K562 (cell line): Measurements from ENCODE around the gene C2orf42. TPM values are rescaled to one million over a fixed set of nuclear protein-coding genes. Genes with fewer than 3 reads are reported as not detected.
A peak's percentile ranks its signal among the peaks of the same experiment; 100 is the strongest.

Experiments used
- BRD9 ChIP-seq: fragments of 450-650 bp; IDR thresholded peaks from 2 replicates; pipeline ENCODE4 v1.6.1; 2018; ENCODE audit warnings: low read depth; ENCODE audit not compliant: partially characterized antibody
- CTBP1 ChIP-seq: fragments of 450-650 bp; IDR thresholded peaks from 2 replicates; pipeline ENCODE4 v1.6.1; 2016; ENCODE audit warnings: borderline replicate concordance
- CTCFL ChIP-seq: IDR thresholded peaks from 2 replicates; pipeline ENCODE4 v1.6.1; 2011; ENCODE audit warnings: borderline replicate concordance, low read depth, mild to moderate bottlenecking, moderate library complexity, low read length; ENCODE audit not compliant: insufficient read depth, poor library complexity, severe bottlenecking
- E2F3 ChIP-seq: fragments of 250-450 bp; sonication (Bioruptor Pico); IDR thresholded peaks from 2 replicates; pipeline ENCODE4 v1.4.0; 2020; ENCODE audit warnings: mild to moderate bottlenecking
- EHMT2 ChIP-seq: fragments of 450-650 bp; IDR thresholded peaks from 2 replicates; pipeline ENCODE4 v1.6.1; 2018; ENCODE audit warnings: antibody characterized with exemption
- FOSL1 ChIP-seq: fragments of 200-800 bp; sonication (Bioruptor generic); conservative IDR thresholded peaks from 2 replicates; pipeline ENCODE4 v1.6.1; 2016; ENCODE audit warnings: missing genetic modification characterization, missing compliant biosample characterization
- HDAC8 ChIP-seq: fragments of 450-650 bp; IDR thresholded peaks from 2 replicates; pipeline ENCODE4 v1.6.1; 2016; ENCODE audit warnings: mild to moderate bottlenecking, missing genetic modification characterization, moderate library complexity, missing compliant biosample characterization
- HEY1 ChIP-seq: fragments of 250-450 bp; sonication (Bioruptor Pico); IDR thresholded peaks from 2 replicates; pipeline ENCODE4 v1.5.0; 2020; ENCODE audit warnings: mild to moderate bottlenecking, moderate library complexity, borderline replicate concordance
- PHF8 ChIP-seq: fragments of 200-600 bp; sonication (generic); IDR thresholded peaks from 2 replicates; pipeline ENCODE4 v1.6.1; 2012; ENCODE audit warnings: mixed run types, mild to moderate bottlenecking, inconsistent platforms, low read length, moderate library complexity, borderline replicate concordance
- USF2 ChIP-seq: sonication (generic); formaldehyde crosslinking; IDR thresholded peaks from 2 replicates; pipeline ENCODE4 v1.5.0; 2020; ENCODE audit warnings: missing genetic modification reagents
- ZNF311 ChIP-seq: fragments of 250-450 bp; sonication (Bioruptor Pico); IDR thresholded peaks from 2 replicates; pipeline ENCODE4 v1.4.0; 2020; ENCODE audit warnings: mild to moderate bottlenecking, moderate library complexity
- ZNF644 ChIP-seq: fragments of 200-800 bp; sonication (Bioruptor generic); IDR thresholded peaks from 2 replicates; pipeline ENCODE4 v1.6.1; 2016; ENCODE audit warnings: low read depth, missing genetic modification characterization, missing compliant biosample characterization
- ZNF785 ChIP-seq: fragments of 250-450 bp; sonication (Bioruptor Pico); IDR thresholded peaks from 2 replicates; pipeline ENCODE4 v1.4.0; 2020; ENCODE audit warnings: mild to moderate bottlenecking
- polyA plus RNA-seq, 8 experiments: library from polyadenylated mRNA; depleted of rRNA in 4 of 8; stranded (reverse) in 5 of 8; unstranded in 3 of 8; fragments of >200 nt; fragmentation: Nextera tagmentation in 2 of 8; fragmentation: Illumina TruSeq in 1 of 8; extraction: Ambion mirVana in 2 of 8; extraction: Trizol in 1 of 8; gene quantifications; 2 replicates each; pipeline versions ENCODE4 v1.2.1 to v1.2.3, GENCODE V29; 2011 to 2014; ENCODE audit warnings: inconsistent platforms in 1 of 8, missing spikeins in 1 of 8
- total RNA-seq, 7 experiments: library from RNA; depleted of rRNA in 6 of 7; stranded (reverse); fragments of >200 nt in 6 of 7; fragmentation: Illumina TruSeq in 2 of 7; extraction: Trizol in 2 of 7; gene quantifications; 2 replicates each; pipeline versions ENCODE4 v1.2.1 to v1.2.3, GENCODE V29; 2011 to 2021; ENCODE audit warnings: low replicate concordance in 1 of 7
- TF ChIP-seq, protein P1 (sequence below): IDR thresholded peaks from 2 replicates; pipeline ENCODE4 v1.6.1; 2014; ENCODE audit warnings: antibody characterized with exemption

C2orf42 gene
- total and polyA plus RNA-seq, 9 of the 15 experiments (the other 6 are each of a cell fraction or from before 2014, with no cell fraction given): 4.6 to 10.9 (median 7.5) TPM

DNA sequence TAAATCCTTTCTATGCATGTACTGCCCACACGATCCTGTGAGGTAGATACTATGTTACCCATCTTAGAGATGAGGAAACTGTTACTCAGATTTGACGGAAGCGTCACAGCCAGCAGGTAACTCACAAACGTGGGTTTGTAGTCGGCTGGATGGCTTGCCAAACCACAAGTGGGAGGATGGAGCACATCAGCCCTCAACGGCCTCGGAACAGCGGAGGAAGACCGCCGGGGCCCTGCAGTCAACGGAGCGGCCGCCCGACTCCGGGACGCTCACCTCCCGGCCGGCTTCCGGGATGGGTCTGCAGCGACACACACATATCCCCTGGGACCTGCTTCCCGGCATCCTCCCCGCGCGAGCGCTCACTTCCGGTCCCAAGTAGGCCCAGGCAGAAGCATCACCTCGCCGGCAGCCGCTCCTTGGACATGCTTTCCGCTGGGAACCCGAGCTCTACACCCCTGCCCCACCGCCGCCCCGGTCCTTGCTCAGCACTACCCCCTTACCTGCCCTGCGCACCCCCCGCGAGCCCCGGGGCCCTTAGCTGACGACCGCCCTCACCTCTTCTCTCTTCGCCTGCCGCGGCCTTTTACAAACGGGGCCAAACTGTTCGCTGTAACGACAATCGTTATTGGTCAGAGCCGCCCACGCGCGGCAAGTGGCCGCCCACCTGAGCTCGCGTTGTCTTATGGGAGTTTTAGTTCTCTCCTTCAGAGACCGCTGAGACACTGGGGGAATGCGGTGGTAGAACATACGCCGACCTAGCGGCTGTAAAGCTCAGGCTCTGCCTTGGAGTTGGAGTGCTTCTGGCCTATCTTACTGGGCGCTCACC, at the start of gene C2orf42 (continued):
- TF ChIP-seq CTCFL (peak; percentile 46), ZNF785 (no peak), FOSL1 (tag) (peak; percentile 60; the same call in 1 of the 2 replicates), PHF8 (peak; percentile 99), E2F3 (CRISPR knock-in tag) (no peak), BRD9 (no peak), HEY1 (CRISPR knock-in tag) (no peak), USF2 (CRISPR knock-in tag) (peak; percentile 88), ZNF644 (no peak), HDAC8 (tag) (peak; percentile 60; the same call in 1 of the 2 replicates), EHMT2 (no peak), ZNF311 (CRISPR knock-in tag) (no peak), CTBP1 (peak; percentile 84)
- TF ChIP-seq, protein P1, sequence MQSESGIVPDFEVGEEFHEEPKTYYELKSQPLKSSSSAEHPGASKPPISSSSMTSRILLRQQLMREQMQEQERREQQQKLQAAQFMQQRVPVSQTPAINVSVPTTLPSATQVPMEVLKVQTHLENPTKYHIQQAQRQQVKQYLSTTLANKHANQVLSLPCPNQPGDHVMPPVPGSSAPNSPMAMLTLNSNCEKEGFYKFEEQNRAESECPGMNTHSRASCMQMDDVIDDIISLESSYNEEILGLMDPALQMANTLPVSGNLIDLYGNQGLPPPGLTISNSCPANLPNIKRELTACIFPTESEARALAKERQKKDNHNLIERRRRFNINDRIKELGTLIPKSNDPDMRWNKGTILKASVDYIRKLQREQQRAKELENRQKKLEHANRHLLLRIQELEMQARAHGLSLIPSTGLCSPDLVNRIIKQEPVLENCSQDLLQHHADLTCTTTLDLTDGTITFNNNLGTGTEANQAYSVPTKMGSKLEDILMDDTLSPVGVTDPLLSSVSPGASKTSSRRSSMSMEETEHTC: no peak
